ENCODE measurements around the gene CMTM3.

Gene CMTM3

DNA sequence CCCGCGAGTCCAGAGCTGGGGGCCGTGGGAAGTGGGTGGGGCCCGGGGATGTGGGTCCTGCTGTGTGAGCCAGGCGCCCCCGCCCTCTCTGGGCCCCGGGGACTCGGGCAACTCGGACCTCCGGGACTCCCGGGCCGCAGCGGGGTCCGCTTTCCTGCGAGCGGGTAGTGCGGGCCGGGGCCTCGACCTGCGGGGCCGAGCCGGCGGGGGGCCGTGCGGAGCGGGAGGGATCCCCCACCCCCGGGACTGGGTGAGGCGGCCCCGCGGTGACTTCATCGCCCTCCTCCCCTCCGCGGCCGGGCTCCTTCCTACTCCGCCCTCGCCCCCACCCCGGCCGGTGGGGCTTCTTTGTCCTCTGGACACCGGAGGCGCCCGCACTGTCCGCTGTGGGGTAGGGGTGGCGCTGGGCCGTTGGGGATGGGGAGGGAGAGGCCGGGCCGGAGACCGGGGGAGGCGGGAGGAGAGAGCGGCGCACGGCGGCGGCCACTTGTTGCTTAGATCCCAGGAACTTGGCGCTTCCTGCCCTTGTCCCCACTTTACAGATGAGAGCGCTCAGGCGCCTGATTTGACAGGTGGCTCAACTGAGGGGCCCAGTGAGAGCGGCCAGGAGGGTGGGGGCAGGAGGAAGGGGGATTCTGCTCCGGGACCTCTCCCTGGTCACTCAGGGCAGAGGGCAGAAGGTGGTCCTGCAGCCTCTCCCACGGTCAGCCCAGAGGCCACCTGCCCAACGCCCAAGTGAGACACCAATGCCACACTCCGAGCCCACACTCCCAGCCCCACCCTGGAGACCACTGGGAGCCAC is 874 bp downstream of the CMTM3 start:
- peak overlapping the region; percentile 84 for H3K4me3 ChIP-seq (replicated peaks; ENCODE audit: insufficient read depth, low read length)
- no peaks in the 10 kb centered on the region for H3K27me3 ChIP-seq (ENCODE audit: insufficient read depth, poor library complexity, severe bottlenecking)
- peak overlapping the region; percentile 75 for H3K27ac ChIP-seq (replicated peaks)
- TF ChIP-seq, protein P1, sequence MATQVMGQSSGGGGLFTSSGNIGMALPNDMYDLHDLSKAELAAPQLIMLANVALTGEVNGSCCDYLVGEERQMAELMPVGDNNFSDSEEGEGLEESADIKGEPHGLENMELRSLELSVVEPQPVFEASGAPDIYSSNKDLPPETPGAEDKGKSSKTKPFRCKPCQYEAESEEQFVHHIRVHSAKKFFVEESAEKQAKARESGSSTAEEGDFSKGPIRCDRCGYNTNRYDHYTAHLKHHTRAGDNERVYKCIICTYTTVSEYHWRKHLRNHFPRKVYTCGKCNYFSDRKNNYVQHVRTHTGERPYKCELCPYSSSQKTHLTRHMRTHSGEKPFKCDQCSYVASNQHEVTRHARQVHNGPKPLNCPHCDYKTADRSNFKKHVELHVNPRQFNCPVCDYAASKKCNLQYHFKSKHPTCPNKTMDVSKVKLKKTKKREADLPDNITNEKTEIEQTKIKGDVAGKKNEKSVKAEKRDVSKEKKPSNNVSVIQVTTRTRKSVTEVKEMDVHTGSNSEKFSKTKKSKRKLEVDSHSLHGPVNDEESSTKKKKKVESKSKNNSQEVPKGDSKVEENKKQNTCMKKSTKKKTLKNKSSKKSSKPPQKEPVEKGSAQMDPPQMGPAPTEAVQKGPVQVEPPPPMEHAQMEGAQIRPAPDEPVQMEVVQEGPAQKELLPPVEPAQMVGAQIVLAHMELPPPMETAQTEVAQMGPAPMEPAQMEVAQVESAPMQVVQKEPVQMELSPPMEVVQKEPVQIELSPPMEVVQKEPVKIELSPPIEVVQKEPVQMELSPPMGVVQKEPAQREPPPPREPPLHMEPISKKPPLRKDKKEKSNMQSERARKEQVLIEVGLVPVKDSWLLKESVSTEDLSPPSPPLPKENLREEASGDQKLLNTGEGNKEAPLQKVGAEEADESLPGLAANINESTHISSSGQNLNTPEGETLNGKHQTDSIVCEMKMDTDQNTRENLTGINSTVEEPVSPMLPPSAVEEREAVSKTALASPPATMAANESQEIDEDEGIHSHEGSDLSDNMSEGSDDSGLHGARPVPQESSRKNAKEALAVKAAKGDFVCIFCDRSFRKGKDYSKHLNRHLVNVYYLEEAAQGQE (IDR thresholded peaks at IDR 0.05; ENCODE audit: insufficient replicate concordance, low read depth), result no peak
- no peak for TF ChIP-seq POLR2AphosphoS5 (IDR thresholded peaks at IDR 0.05; ENCODE audit: low read depth)
- DNase-seq (ENCODE audit: low read depth in 1 of 2, low spot score in 1 of 2), result peak in 1 of 2 experiments; percentile 23

DNA sequence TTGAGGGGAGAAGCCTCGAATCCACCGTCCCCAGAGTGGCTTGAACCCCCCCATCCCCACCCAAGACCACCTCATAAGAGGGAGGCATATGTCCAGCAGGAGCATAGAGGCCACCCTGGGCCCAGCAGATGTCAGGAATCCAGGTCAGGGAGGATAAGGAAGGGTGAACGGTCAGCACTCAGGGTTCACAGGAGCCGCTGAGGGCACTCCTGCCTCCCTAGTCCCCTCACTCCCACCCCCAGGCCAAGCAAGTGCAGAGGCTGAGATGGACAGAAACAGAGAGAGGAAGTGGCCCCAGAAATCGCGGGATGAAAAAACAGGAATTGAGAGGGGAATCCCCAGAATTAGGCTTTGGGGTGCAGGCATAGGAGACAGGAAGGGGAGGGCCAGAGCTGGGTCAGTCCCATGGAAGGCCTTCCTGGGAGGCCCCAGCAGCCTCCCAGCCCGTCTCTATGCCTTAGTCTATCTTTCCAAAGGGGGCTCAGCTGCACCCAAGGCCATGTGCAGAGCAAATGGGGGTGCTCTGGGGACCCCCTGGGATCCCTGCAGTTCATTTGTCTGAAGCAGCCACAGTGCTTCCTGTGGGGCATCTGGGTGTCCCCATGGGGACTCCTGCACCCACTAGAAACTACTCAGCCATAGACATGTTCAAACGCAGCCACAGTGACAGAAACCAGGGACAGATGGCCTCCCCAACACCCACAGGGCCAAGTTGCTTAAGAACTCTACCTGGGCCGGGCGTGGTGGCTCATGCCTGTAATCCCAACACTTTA is 1.7 kb downstream of the CMTM3 start:
- TF ChIP-seq SPI1 (IDR thresholded peaks at IDR 0.05; ENCODE audit: borderline replicate concordance, low read depth) (peak; percentile 86), POLR2AphosphoS5 (IDR thresholded peaks at IDR 0.05; ENCODE audit: low read depth) (no peak)
- Histone ChIP-seq H3K27me3 (ENCODE audit: insufficient read depth, poor library complexity, severe bottlenecking) (no peaks in the 10 kb centered on the region), H3K4me3 (replicated peaks; ENCODE audit: insufficient read depth, low read length) (peak overlapping the region; percentile 84), H3K27ac (replicated peaks) (peak overlapping the region; percentile 75)
- DNase-seq (ENCODE audit: low read depth in 1 of 2, low spot score in 1 of 2), result peak in 1 of 2 experiments; percentile 25

DNA sequence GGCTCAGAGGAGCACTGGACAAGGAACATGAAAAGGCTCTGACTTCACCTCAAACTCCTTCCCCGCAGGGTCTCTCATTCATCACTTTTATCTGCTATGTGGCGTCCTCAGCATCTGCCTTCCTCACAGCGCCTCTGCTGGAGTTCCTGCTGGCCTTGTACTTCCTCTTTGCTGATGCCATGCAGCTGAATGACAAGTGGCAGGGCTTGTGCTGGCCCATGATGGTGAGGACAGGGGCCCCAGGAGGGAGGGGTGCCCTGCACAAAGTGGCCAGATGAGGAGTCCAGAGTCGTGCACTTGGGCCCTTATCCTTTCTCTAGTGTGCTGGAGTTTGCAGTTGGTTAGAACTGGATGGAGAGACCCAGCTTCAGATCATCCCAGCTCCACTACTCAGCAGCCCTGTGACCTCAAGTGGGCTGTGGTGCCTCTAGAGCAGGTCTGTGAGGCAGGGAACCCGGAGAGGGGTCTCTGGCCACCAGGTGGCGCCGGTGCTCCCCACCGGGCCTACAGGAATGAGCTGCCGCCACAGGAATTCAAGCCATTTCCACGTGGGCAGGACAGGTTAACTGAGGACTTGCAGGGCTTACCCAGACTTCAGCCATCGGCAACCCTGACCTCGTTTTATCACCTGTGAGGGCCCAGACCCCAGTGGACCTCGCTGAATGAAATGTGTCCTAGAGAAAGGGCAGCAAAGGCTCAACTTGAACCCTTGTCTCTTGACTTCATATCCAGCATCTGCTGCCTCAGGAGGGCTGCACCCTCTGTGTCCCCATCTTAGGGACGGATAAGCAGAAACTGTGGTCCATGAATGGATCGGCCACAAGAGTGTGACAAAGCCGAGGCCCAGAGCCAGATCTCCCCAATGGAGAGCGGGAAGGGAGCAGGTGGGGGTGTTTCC is 4.0 kb downstream of the CMTM3 start:
- peak; percentile 60 to 83 for DNase-seq (ENCODE audit: low read depth in 1 of 2, low spot score in 1 of 2)

More for the DNA sequence above, 4.0 kb downstream of the CMTM3 start:
- TF ChIP-seq, protein P1 (IDR thresholded peaks at IDR 0.05; ENCODE audit: insufficient replicate concordance, low read depth), result no peak
- peak; percentile 74; the same call in 1 of the 2 replicates for TF ChIP-seq SPI1 (IDR thresholded peaks at IDR 0.05; ENCODE audit: borderline replicate concordance, low read depth)
- TF ChIP-seq POLR2AphosphoS5 (IDR thresholded peaks at IDR 0.05; ENCODE audit: low read depth), result peak; percentile 39; the same call in 1 of the 2 replicates
- TF ChIP-seq, protein P2, sequence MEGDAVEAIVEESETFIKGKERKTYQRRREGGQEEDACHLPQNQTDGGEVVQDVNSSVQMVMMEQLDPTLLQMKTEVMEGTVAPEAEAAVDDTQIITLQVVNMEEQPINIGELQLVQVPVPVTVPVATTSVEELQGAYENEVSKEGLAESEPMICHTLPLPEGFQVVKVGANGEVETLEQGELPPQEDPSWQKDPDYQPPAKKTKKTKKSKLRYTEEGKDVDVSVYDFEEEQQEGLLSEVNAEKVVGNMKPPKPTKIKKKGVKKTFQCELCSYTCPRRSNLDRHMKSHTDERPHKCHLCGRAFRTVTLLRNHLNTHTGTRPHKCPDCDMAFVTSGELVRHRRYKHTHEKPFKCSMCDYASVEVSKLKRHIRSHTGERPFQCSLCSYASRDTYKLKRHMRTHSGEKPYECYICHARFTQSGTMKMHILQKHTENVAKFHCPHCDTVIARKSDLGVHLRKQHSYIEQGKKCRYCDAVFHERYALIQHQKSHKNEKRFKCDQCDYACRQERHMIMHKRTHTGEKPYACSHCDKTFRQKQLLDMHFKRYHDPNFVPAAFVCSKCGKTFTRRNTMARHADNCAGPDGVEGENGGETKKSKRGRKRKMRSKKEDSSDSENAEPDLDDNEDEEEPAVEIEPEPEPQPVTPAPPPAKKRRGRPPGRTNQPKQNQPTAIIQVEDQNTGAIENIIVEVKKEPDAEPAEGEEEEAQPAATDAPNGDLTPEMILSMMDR (IDR thresholded peaks at IDR 0.05; ENCODE audit: insufficient read depth, low read length), result peak; percentile 70
- Histone ChIP-seq H3K27me3 (ENCODE audit: insufficient read depth, poor library complexity, severe bottlenecking) (no peaks in the 10 kb centered on the region), H3K27ac (replicated peaks) (no peak overlapping the region), H3K4me3 (replicated peaks; ENCODE audit: insufficient read depth, low read length) (no peak overlapping the region)

Measured in HL-60 (cell line).